Activated naive CD8-positive, alpha-beta T cell treated with anti-CD3 and anti-CD28 coated beads, Interleukin-2, amount 50 U/mL, for 24 hours (primary cell): ENCODE data around the gene CLEC4G.
"Not testable (repeated sequence)": the region's sequence is repeated elsewhere in the genome, so short reads cannot be mapped to it uniquely, and the experiment has no call there.

Experiments
- ATAC-seq: fragments of 150-1000 bp; cut with Tn5 transposase; one replicate; pipeline ENCODE4 v1.10.0; 2021
- DNase-seq: peaks from one replicate; pipeline ENCODE4 v3.0.0; 2021
- H3K27ac Mint-ChIP-seq: one replicate; pipeline ENCODE4 v1.8.0; 2021; ENCODE audit warnings: mild to moderate bottlenecking, mixed read lengths
- H3K27me3 Mint-ChIP-seq: one replicate; pipeline ENCODE4 v1.8.0; 2021; ENCODE audit warnings: mixed read lengths
- H3K36me3 Mint-ChIP-seq: one replicate; pipeline ENCODE4 v1.8.0; 2021; ENCODE audit warnings: low read depth, mixed read lengths
- H3K4me1 Mint-ChIP-seq: one replicate; pipeline ENCODE4 v1.8.0; 2021; ENCODE audit warnings: mixed read lengths
- H3K4me3 Mint-ChIP-seq: one replicate; pipeline ENCODE4 v1.8.0; 2021; ENCODE audit warnings: mild to moderate bottlenecking, moderate library complexity, mixed read lengths
- H3K9me3 Mint-ChIP-seq: one replicate; pipeline ENCODE4 v1.8.0; 2021; ENCODE audit warnings: mixed read lengths

CLEC4G gene

GRCh38 chr19:7759156-7759555, 27.2 kb upstream of the CLEC4G start:
- H3K27me3 Mint-ChIP-seq = peaks cover 15% of the 10 kb centered on the region
- no peak for ATAC-seq
- no peak for DNase-seq
- peaks cover 48% of the 10 kb centered on the region for H3K9me3 Mint-ChIP-seq
- H3K4me3 Mint-ChIP-seq = no peak overlapping the region
- peaks cover 34% of the 10 kb centered on the region for H3K36me3 Mint-ChIP-seq
- no peak overlapping the region for H3K27ac Mint-ChIP-seq
- peaks cover 10% of the 10 kb centered on the region for H3K4me1 Mint-ChIP-seq

GRCh38 chr19:7757358-7757757, 25.4 kb upstream of the CLEC4G start:
- Mint-ChIP-seq H3K36me3 (peaks cover 42% of the 10 kb centered on the region), H3K27me3 (peaks cover 11% of the 10 kb centered on the region), H3K9me3 (peaks cover 58% of the 10 kb centered on the region), H3K4me1 (peaks cover 16% of the 10 kb centered on the region), H3K4me3 (no peak overlapping the region), H3K27ac (no peak overlapping the region)
- ATAC-seq = no peak
- DNase-seq = no peak

- H3K36me3 Mint-ChIP-seq = peaks cover 47% of the 10 kb centered on the region
- no peak for DNase-seq
- H3K27ac Mint-ChIP-seq = no peak overlapping the region
- H3K4me1 Mint-ChIP-seq = peaks cover 26% of the 10 kb centered on the region
- H3K4me3 Mint-ChIP-seq = no peak overlapping the region
- peaks cover 60% of the 10 kb centered on the region for H3K9me3 Mint-ChIP-seq
- no peak for ATAC-seq
- H3K27me3 Mint-ChIP-seq = peaks cover 9% of the 10 kb centered on the region
Measured at GRCh38 chr19:7756258-7756657, 24.3 kb upstream of the CLEC4G start.

- peak; percentile 35 for DNase-seq
- ATAC-seq = peak; percentile 98
- H3K4me3 Mint-ChIP-seq = no peak overlapping the region
- H3K27ac Mint-ChIP-seq = peak overlapping the region; percentile 81
- H3K36me3 Mint-ChIP-seq = peaks cover 29% of the 10 kb centered on the region
- H3K4me1 Mint-ChIP-seq = peaks cover 43% of the 10 kb centered on the region
- H3K9me3 Mint-ChIP-seq = peaks cover 42% of the 10 kb centered on the region
- peaks cover 19% of the 10 kb centered on the region for H3K27me3 Mint-ChIP-seq
Measured at GRCh38 chr19:7751157-7751783, 19.4 kb upstream of the CLEC4G start.

- ATAC-seq = no peak
- peaks cover 43% of the 10 kb centered on the region for H3K4me1 Mint-ChIP-seq
Measured at GRCh38 chr19:7748756-7749155, 16.8 kb upstream of the CLEC4G start.

GRCh38 chr19:7748171-7748570, 16.3 kb upstream of the CLEC4G start:
- Mint-ChIP-seq H3K4me3 (no peak overlapping the region), H3K27me3 (peaks cover 16% of the 10 kb centered on the region), H3K9me3 (peaks cover 15% of the 10 kb centered on the region), H3K27ac (no peak overlapping the region), H3K4me1 (peaks cover 44% of the 10 kb centered on the region), H3K36me3 (peaks cover 15% of the 10 kb centered on the region)
- ATAC-seq = no peak
- DNase-seq = no peak

More at GRCh38 chr19:7748756-7749155, 16.8 kb upstream of the CLEC4G start:
- no peak for DNase-seq
- Mint-ChIP-seq H3K4me3 (no peak overlapping the region), H3K27ac (no peak overlapping the region), H3K27me3 (peaks cover 14% of the 10 kb centered on the region), H3K9me3 (peaks cover 19% of the 10 kb centered on the region), H3K36me3 (peaks cover 19% of the 10 kb centered on the region)

- Mint-ChIP-seq H3K9me3 (peaks cover 12% of the 10 kb centered on the region), H3K4me1 (peaks cover 40% of the 10 kb centered on the region), H3K27me3 (peaks cover 22% of the 10 kb centered on the region), H3K36me3 (peaks cover 10% of the 10 kb centered on the region), H3K4me3 (no peak within 1 kb of the TSS), H3K27ac (peak within 1 kb of the TSS; percentile 44)
- no peak for ATAC-seq
- no peak for DNase-seq
Measured at GRCh38 chr19:7746903-7747884, 15.3 kb upstream of the CLEC4G start, which contains the start of gene CD209. CD209 (minus strand) TSS chr19:7747534; CDS start chr19:7747511, 23 bp downstream.

- Mint-ChIP-seq H3K4me1 (peaks cover 32% of the 10 kb centered on the region), H3K9me3 (peaks cover 10% of the 10 kb centered on the region), H3K27me3 (peaks cover 28% of the 10 kb centered on the region)
- ATAC-seq, DNase-seq, H3K4me3 Mint-ChIP-seq, H3K27ac Mint-ChIP-seq, H3K36me3 Mint-ChIP-seq: not testable (repeated sequence)
Measured at GRCh38 chr19:7746306-7746705, 14.4 kb upstream of the CLEC4G start.

GRCh38 chr19:7744871-7745650, 13.2 kb upstream of the CLEC4G start:
- H3K9me3 Mint-ChIP-seq = peaks cover under 1% of the 10 kb centered on the region
- DNase-seq (no peak), ATAC-seq (no peak)
- peaks cover 20% of the 10 kb centered on the region for H3K4me1 Mint-ChIP-seq
- peaks cover 37% of the 10 kb centered on the region for H3K27me3 Mint-ChIP-seq
- H3K27ac Mint-ChIP-seq = no peak overlapping the region
- peaks cover under 1% of the 10 kb centered on the region for H3K36me3 Mint-ChIP-seq
- no peak overlapping the region for H3K4me3 Mint-ChIP-seq

GRCh38 chr19:7744199-7744786, 12.4 kb upstream of the CLEC4G start:
- Mint-ChIP-seq H3K27me3 (peaks cover 40% of the 10 kb centered on the region), H3K36me3 (no peaks in the 10 kb centered on the region), H3K9me3 (no peaks in the 10 kb centered on the region), H3K4me3 (no peak overlapping the region), H3K27ac (no peak overlapping the region), H3K4me1 (peaks cover 19% of the 10 kb centered on the region)
- ATAC-seq = no peak
- DNase-seq = no peak

GRCh38 chr19:7743425-7743841, 11.5 kb upstream of the CLEC4G start:
- DNase-seq = peak; percentile 48

GRCh38 chr19:7742991-7743390, 11.1 kb upstream of the CLEC4G start:
- no peaks in the 10 kb centered on the region for H3K36me3 Mint-ChIP-seq
- ATAC-seq (no peak), DNase-seq (no peak)
- H3K4me3 Mint-ChIP-seq = no peak overlapping the region
- H3K4me1 Mint-ChIP-seq = peaks cover 24% of the 10 kb centered on the region
- H3K27ac Mint-ChIP-seq = no peak overlapping the region
- H3K27me3 Mint-ChIP-seq = peaks cover 40% of the 10 kb centered on the region
- H3K9me3 Mint-ChIP-seq = no peaks in the 10 kb centered on the region

More at GRCh38 chr19:7743425-7743841, 11.5 kb upstream of the CLEC4G start:
- Mint-ChIP-seq H3K4me1 (peaks cover 21% of the 10 kb centered on the region), H3K36me3 (no peaks in the 10 kb centered on the region), H3K27me3 (peaks cover 40% of the 10 kb centered on the region), H3K4me3 (no peak overlapping the region), H3K27ac (no peak overlapping the region), H3K9me3 (no peaks in the 10 kb centered on the region)
- ATAC-seq = peak; percentile 82

- H3K27ac Mint-ChIP-seq = no peak overlapping the region
- DNase-seq (no peak), ATAC-seq (no peak)
- no peaks in the 10 kb centered on the region for H3K36me3 Mint-ChIP-seq
- peaks cover 28% of the 10 kb centered on the region for H3K4me1 Mint-ChIP-seq
- no peak overlapping the region for H3K4me3 Mint-ChIP-seq
- H3K9me3 Mint-ChIP-seq = no peaks in the 10 kb centered on the region
- H3K27me3 Mint-ChIP-seq = peaks cover 39% of the 10 kb centered on the region
Measured at GRCh38 chr19:7742575-7742974, 10.7 kb upstream of the CLEC4G start.

GRCh38 chr19:7740682-7741054, 8.8 kb upstream of the CLEC4G start:
- Mint-ChIP-seq H3K4me1 (peaks cover 29% of the 10 kb centered on the region), H3K36me3 (no peaks in the 10 kb centered on the region), H3K4me3 (no peak overlapping the region), H3K27ac (no peak overlapping the region), H3K27me3 (peaks cover 34% of the 10 kb centered on the region), H3K9me3 (no peaks in the 10 kb centered on the region)
- DNase-seq = no peak
- no peak for ATAC-seq
